Peyer's patch (tissue), 4 donors: ENCODE measurements around the gene RCSD1. TPM values are rescaled to one million over a fixed set of nuclear protein-coding genes. Genes with fewer than 3 reads are reported as not detected.
"Not testable (repeated sequence)": the region's sequence is repeated elsewhere in the genome, so short reads cannot be mapped to it uniquely, and the experiment has no call there.

Experiments used
- DNase-seq, 3 donors: peaks; one replicate each; pipeline ENCODE4 v3.0.0-alpha.2; 2017 to 2019
- H3K27ac ChIP-seq, 4 donors: fragments of 200-600 bp; sonication (generic); one replicate each; pipeline ENCODE4 v1.5.1; 2016 to 2019
- H3K27me3 ChIP-seq, 2 donors: fragments of 200-600 bp; sonication (generic); one replicate each; pipeline ENCODE4 v1.5.1; 2019
- H3K36me3 ChIP-seq, 3 donors: fragments of 200-600 bp; sonication (generic); one replicate each; pipeline ENCODE4 v1.5.1; 2016 to 2019
- H3K4me1 ChIP-seq, 4 donors: fragments of 200-600 bp; sonication (generic); one replicate each; pipeline ENCODE4 v1.5.1; 2016 to 2019
- H3K4me3 ChIP-seq, 4 donors: fragments of 200-600 bp; sonication (generic); 1 replicate in 3 of 4; 2 replicates in 1 of 4; pipeline ENCODE4 v1.5.1; 2016 to 2019; ENCODE audit warnings: mild to moderate bottlenecking in 1 of 4
- H3K9me3 ChIP-seq, 4 donors: fragments of 200-600 bp; sonication (generic); one replicate each; pipeline ENCODE4 v1.5.1; 2016 to 2019; ENCODE audit warnings: mild to moderate bottlenecking in 1 of 4
- POLR2A ChIP-seq, 2 donors: fragments of 450-650 bp; IDR thresholded peaks; one replicate each; pipeline ENCODE4 v1.5.1; 2017; ENCODE audit warnings: antibody characterized with exemption in 2 of 2, mild to moderate bottlenecking in 2 of 2, moderate library complexity in 2 of 2
- total RNA-seq, 4 donors: library from RNA; depleted of rRNA; stranded (reverse); fragments of >200 nt; gene quantifications; one replicate each; pipeline ENCODE4 v1.1.0, GENCODE V29; 2016
- TF ChIP-seq, protein P1 (sequence below), 6 experiments: fragments of 450-650 bp in 4 of 6; fragments of 200-600 bp in 2 of 6; sonication (generic) in 1 of 6; IDR thresholded peaks; one replicate each; pipeline ENCODE4 v1.5.1; 2017 to 2019; ENCODE audit warnings: antibody characterized with exemption in 6 of 6, mild to moderate bottlenecking in 3 of 6, moderate library complexity in 1 of 6

The RCSD1 gene
- total RNA-seq, 4 donors from 2014 or later, result 6.7 to 95.7 (median 11.5) TPM

DNA sequence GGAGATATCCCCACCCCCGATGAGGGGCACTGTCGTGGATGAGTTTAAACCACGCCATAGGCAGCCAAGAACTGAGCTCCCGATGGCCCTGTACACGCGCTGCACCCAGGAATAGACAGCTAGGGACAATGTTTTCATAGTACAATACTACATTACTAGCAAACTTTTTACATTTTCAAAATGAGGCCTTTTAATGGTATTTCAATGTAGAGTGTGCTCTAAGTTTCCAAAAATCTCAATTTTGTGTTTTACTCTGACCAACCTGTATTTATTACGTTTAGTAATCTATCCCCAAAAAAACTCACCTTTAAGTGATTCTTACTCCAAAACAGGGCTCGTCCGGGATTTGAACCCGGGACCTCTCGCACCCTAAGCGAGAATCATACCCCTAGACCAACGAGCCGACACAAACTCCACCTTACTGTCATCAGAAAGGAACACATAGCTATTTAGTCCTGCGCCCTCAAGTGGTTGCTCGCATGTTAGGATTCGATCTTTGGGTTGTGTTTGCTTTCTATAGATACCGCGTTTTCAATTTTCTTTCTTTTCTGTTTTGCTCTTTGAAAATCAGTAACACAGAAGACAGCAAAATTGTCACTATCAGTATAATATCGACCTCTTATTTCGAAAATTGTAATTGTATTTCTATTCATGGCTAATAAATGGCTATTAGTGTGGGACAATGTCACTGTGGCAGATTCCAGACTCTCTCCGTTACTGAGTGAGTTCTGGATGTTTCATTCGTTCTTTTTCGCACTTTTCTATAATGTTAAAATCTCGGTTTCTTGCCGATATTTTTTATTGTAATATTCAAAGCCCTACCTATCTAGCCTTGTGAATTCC is 85.3 kb downstream of the RCSD1 start:
- DNase-seq, result peak; percentile 83 to 95 (median 92)
- Histone ChIP-seq H3K27ac (peak overlapping the region; percentile 72 to 91 (median 83)), H3K9me3 (no peaks in the 10 kb centered on the region), H3K4me1 (peaks cover 0 to 15% (median 0%) of the 10 kb centered on the region in 4 donors), H3K27me3 (no peaks in the 10 kb centered on the region), H3K4me3 (peak overlapping the region; percentile 57 to 75 (median 66)), H3K36me3 (no peaks in the 10 kb centered on the region)
- TF ChIP-seq POLR2A (IDR thresholded peaks at IDR 0.05), result no peak
- TF ChIP-seq, protein P1, sequence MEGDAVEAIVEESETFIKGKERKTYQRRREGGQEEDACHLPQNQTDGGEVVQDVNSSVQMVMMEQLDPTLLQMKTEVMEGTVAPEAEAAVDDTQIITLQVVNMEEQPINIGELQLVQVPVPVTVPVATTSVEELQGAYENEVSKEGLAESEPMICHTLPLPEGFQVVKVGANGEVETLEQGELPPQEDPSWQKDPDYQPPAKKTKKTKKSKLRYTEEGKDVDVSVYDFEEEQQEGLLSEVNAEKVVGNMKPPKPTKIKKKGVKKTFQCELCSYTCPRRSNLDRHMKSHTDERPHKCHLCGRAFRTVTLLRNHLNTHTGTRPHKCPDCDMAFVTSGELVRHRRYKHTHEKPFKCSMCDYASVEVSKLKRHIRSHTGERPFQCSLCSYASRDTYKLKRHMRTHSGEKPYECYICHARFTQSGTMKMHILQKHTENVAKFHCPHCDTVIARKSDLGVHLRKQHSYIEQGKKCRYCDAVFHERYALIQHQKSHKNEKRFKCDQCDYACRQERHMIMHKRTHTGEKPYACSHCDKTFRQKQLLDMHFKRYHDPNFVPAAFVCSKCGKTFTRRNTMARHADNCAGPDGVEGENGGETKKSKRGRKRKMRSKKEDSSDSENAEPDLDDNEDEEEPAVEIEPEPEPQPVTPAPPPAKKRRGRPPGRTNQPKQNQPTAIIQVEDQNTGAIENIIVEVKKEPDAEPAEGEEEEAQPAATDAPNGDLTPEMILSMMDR (IDR thresholded peaks at IDR 0.05), result peak; percentile 60 to 98 (median 90)

DNA sequence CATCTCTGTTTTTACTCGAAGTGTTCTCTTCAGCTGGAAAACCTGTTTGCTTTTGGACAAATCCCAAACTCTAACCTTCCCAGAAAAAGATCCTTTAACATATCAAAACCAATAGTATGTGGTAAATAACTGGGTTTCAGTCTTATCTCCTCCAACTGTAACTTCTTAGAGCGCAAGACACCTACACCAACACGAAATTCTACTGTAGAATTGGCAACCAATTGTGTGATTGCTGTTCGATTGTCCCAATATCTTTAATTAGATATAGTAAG is 85.9 kb downstream of the RCSD1 start:
- Histone ChIP-seq H3K36me3 (no peaks in the 10 kb centered on the region), H3K9me3 (no peaks in the 10 kb centered on the region), H3K4me1 (peaks cover 0 to 15% (median 2%) of the 10 kb centered on the region in 4 donors), H3K27ac (peak overlapping the region; percentile 68 to 91 (median 78)), H3K27me3 (no peaks in the 10 kb centered on the region), H3K4me3 (peak overlapping the region; percentile 57 to 75 (median 66))
- TF ChIP-seq, protein P1 (IDR thresholded peaks at IDR 0.05), result no peak
- no peak for TF ChIP-seq POLR2A (IDR thresholded peaks at IDR 0.05)
- DNase-seq, result no peak

GRCh38 chr1:167717351-167717750 is 87.3 kb downstream of the RCSD1 start:
- TF ChIP-seq POLR2A (IDR thresholded peaks at IDR 0.05), result no peak
- TF ChIP-seq, protein P1 (IDR thresholded peaks at IDR 0.05), result no peak
- Histone ChIP-seq H3K9me3 (no peaks in the 10 kb centered on the region), H3K27me3 (no peaks in the 10 kb centered on the region), H3K27ac (no peak overlapping the region), H3K36me3 (no peaks in the 10 kb centered on the region), H3K4me1 (peaks cover 0 to 10% (median 3%) of the 10 kb centered on the region in 4 donors), H3K4me3 (no peak overlapping the region)
- DNase-seq, result no peak

DNA sequence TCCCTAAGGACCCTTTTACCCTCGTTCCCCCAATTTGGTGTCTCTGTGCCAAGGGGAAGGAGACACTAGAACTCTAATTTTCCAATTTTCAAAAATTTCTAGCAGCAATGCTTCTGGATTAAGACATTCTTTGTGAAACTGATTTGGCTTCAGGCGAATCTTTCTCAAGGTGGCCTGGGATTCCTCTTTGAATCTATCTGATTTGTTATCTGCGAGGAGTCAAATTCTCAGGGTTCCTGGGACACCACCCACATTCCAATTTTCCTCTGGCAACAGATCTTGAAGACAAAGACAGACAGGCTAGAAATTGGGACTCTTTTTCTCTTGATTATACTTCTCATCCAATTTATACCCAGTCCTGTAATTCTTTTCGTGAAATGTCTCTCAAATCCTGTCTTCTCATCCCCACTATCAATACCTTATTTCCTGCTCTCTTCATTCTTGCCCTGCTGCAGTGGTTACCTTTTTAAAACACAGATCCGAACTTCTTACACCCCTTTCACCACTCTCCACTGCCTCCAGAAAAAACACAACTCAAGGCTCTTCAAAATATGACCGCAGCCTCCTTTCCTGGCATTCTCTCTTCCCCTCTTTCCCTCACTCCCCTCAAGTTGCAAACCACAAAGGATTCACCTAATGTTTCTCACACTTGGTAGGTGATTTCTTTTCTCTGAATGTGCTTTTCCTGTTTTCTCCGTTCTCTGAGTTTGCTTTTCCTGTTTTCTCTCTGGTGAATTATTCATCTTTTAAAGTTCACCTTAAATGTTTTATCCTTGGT is 89.1 kb downstream of the RCSD1 start:
- no peak for DNase-seq
- no peaks in the 10 kb centered on the region for H3K27me3 ChIP-seq
- H3K9me3 ChIP-seq, result no peaks in the 10 kb centered on the region
- H3K27ac ChIP-seq, result peak overlapping the region in 1 of 4 donors; percentile 81
- no peak overlapping the region for H3K4me3 ChIP-seq
- H3K4me1 ChIP-seq, result peaks cover 0 to 12% (median 2%) of the 10 kb centered on the region in 4 donors
- TF ChIP-seq, protein P1 (IDR thresholded peaks at IDR 0.05), result no peak
- no peak for TF ChIP-seq POLR2A (IDR thresholded peaks at IDR 0.05)
- H3K36me3 ChIP-seq, result no peaks in the 10 kb centered on the region

DNA sequence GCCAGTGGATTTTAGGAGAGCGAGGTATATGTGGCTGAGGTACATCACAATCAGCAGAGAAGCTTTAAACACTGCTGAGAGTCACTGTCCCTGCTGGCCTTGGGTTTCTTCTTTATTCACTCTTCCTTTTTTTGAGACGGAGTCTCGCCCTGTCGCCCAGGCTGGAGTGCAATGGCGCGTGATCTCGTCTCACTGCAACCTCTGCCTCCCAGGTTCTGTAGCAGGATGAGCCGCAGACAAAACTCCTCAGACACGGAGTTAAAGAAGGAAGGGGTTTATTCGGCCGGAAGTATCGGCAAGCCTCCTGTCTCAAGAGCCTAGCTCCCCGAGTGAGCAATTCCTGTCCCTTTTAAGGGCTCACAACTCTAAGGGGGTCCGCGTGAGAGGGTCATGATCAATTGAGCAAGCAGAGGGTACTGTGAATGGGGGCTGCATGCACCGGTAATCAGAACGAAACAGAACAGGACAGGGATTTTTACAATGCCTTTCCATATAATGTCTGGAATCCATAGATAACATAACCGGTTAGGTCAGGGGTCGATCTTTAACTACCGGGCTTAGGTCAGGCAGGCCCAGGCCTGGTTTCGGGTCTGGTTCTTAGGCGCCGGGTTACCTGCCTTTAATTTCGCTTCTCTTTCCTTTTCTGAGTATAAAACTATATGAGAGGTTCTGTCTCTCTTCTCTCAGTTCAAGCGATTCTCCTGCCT is 89.8 kb downstream of the RCSD1 start:
- DNase-seq, result peak in 1 of 3 donors; percentile 47
- H3K4me3 ChIP-seq, H3K27me3 ChIP-seq, H3K9me3 ChIP-seq, H3K36me3 ChIP-seq: not testable (repeated sequence)
- Histone ChIP-seq H3K27ac (peak overlapping the region in 1 of 4 donors; percentile 81), H3K4me1 (peaks cover 0 to 12% (median 4%) of the 10 kb centered on the region in 4 donors)
